GM12875 (cell line): ENCODE data around the gene GNG11.
"Not testable (repeated sequence)": the region's sequence is repeated elsewhere in the genome, so short reads cannot be mapped to it uniquely, and the experiment has no call there.

Experiments
- H3K4me3 ChIP-seq: one replicate; pipeline ENCODE4 v1.5.1; 2011; ENCODE audit warnings: low read depth, low read length, control low read depth
- CTCF ChIP-seq: IDR thresholded peaks from 2 replicates; pipeline ENCODE4 v1.5.1; 2011; ENCODE audit warnings: low read depth, mild to moderate bottlenecking, control low read depth, inconsistent platforms, low read length, moderate library complexity, borderline replicate concordance; ENCODE audit not compliant: insufficient read depth

The GNG11 gene

GRCh38 chr7:93895859-93896600 is 25.5 kb upstream of the GNG11 start:
- H3K4me3 ChIP-seq, result no peak overlapping the region
- TF ChIP-seq CTCF, result no peak

- no peak for TF ChIP-seq CTCF
- no peak overlapping the region for H3K4me3 ChIP-seq
Measured at GRCh38 chr7:93897680-93898079, 23.9 kb upstream of the GNG11 start.

GRCh38 chr7:93902777-93903423 is 18.6 kb upstream of the GNG11 start:
- peak; percentile 63; the same call in 1 of the 2 replicates for TF ChIP-seq CTCF
- no peak overlapping the region for H3K4me3 ChIP-seq

GRCh38 chr7:93906267-93906666 is 15.3 kb upstream of the GNG11 start, which contains the start of gene GNGT1:
GNGT1 (plus strand) TSS chr7:93906567; CDS start chr7:93906747, 180 bp downstream.
- TF ChIP-seq CTCF, result no peak
- no peak within 1 kb of the TSS for H3K4me3 ChIP-seq

- no peak for TF ChIP-seq CTCF
- no peak overlapping the region for H3K4me3 ChIP-seq
Measured at GRCh38 chr7:93910076-93910994, 11.2 kb upstream of the GNG11 start.

GRCh38 chr7:93911242-93911641 is 10.3 kb upstream of the GNG11 start:
- not testable (repeated sequence) for H3K4me3 ChIP-seq

GRCh38 chr7:93911661-93912060 is 9.9 kb upstream of the GNG11 start:
- not testable (repeated sequence) for H3K4me3 ChIP-seq

- H3K4me3 ChIP-seq, result no peak overlapping the region
- TF ChIP-seq CTCF, result no peak
Measured at GRCh38 chr7:93913197-93913596, 8.3 kb upstream of the GNG11 start.
